PC-9 (cell line): ENCODE measurements around the gene CPXM2. TPM values are rescaled to one million over a fixed set of nuclear protein-coding genes. Genes with fewer than 3 reads are reported as not detected.

Experiments
- BruUV-seq: library from RNA; stranded (reverse); fragments of 400-500 nt; replicated peaks from 2 replicates; lab custom pipeline; 2021; lab: Mats Ljungman, UMichigan
- CTCF ChIA-PET: fragments of 300-600 bp; sonication (Branson Sonifier 250); formaldehyde crosslinking; loops from one replicate; lab custom pipeline; 2022; ENCODE audit warnings: antibody characterized with exemption; lab: Charles Lee
- POLR2A ChIA-PET: fragments of 300-600 bp; sonication (Branson Sonifier 250); formaldehyde crosslinking; loops from one replicate; lab custom pipeline; 2022; ENCODE audit warnings: antibody characterized with exemption; ENCODE audit not compliant: unreplicated experiment; lab: Charles Lee
- DNase-seq, 2 experiments: peaks; one replicate each; pipeline versions ENCODE4 v3.0.0 to v3.0.0-alpha.2; 2015 to 2022; ENCODE audit warnings: mixed read lengths in 1 of 2
- H2AFZ ChIP-seq: fragments of 200-600 bp; sonication (generic); 2 replicates; pipeline ENCODE4 v1.8.1; 2017; ENCODE audit warnings: antibody characterized with exemption
- H3F3A ChIP-seq: fragments of 200-600 bp; sonication (generic); 2 replicates; pipeline ENCODE4 v1.8.1; 2017; ENCODE audit warnings: antibody characterized with exemption, mild to moderate bottlenecking, low read depth; ENCODE audit not compliant: insufficient read depth
- H3K27ac ChIP-seq: fragments of 200-600 bp; sonication (generic); 2 replicates; pipeline ENCODE4 v1.6.1; 2016; ENCODE audit warnings: mixed run types
- H3K27me3 ChIP-seq: fragments of 200-600 bp; sonication (generic); 2 replicates; pipeline ENCODE4 v1.6.1; 2016; ENCODE audit warnings: low read depth, mixed run types; ENCODE audit not compliant: insufficient read depth
- H3K36me3 ChIP-seq: fragments of 200-600 bp; sonication (generic); 2 replicates; pipeline ENCODE4 v1.6.1; 2016; ENCODE audit warnings: low read depth, mixed run types
- H3K4me1 ChIP-seq: fragments of 200-600 bp; sonication (generic); replicated peaks from 2 replicates; pipeline ENCODE4 v1.6.1; 2016; ENCODE audit warnings: mixed run types; ENCODE audit not compliant: insufficient read depth
- H3K4me2 ChIP-seq: fragments of 200-600 bp; sonication (generic); 2 replicates; pipeline ENCODE4 v1.6.1; 2017; ENCODE audit warnings: mixed run types
- H3K4me3 ChIP-seq: fragments of 200-600 bp; sonication (generic); 2 replicates; pipeline ENCODE4 v1.6.1; 2016; ENCODE audit warnings: mixed run types
- H3K79me2 ChIP-seq: fragments of 200-600 bp; sonication (generic); 2 replicates; pipeline ENCODE4 v1.6.1; 2017; ENCODE audit warnings: low read depth, mixed run types
- H3K9me2 ChIP-seq: fragments of 200-600 bp; sonication (generic); 2 replicates; pipeline ENCODE4 v1.8.1; 2017; ENCODE audit warnings: mild to moderate bottlenecking; ENCODE audit not compliant: insufficient read depth
- H3K9me3 ChIP-seq: fragments of 200-600 bp; sonication (generic); 2 replicates; pipeline ENCODE4 v1.8.1; 2016; ENCODE audit warnings: low read depth; ENCODE audit not compliant: insufficient read depth
- H4K20me1 ChIP-seq: fragments of 200-600 bp; sonication (generic); 2 replicates; pipeline ENCODE4 v1.8.1; 2017; ENCODE audit not compliant: insufficient read depth
- EZH2 ChIP-seq: fragments of 200-600 bp; sonication (generic); IDR thresholded peaks from 2 replicates; pipeline ENCODE4 v1.8.0; 2017; ENCODE audit warnings: antibody characterized with exemption, low read depth
- intact Hi-C: fragments of 100-400 bp; cut with micrococcal nuclease; formaldehyde crosslinking; loops from one replicate; pipeline ENCODE4 v1.10.0; 2022; ENCODE audit not compliant: unreplicated experiment
- total RNA-seq: library from RNA; stranded (reverse); gene quantifications from 2 replicates; pipeline ENCODE4 v1.2.3, GENCODE V29; 2021
- TF ChIP-seq, protein P1 (sequence below): fragments of 200-600 bp; sonication (generic); conservative IDR thresholded peaks from 2 replicates; pipeline ENCODE4 v1.6.1; 2017; ENCODE audit warnings: mixed run types, antibody characterized with exemption, mild to moderate bottlenecking, moderate library complexity

Gene CPXM2
- total RNA-seq, 1 experiment from 2014 or later: not detected

DNA sequence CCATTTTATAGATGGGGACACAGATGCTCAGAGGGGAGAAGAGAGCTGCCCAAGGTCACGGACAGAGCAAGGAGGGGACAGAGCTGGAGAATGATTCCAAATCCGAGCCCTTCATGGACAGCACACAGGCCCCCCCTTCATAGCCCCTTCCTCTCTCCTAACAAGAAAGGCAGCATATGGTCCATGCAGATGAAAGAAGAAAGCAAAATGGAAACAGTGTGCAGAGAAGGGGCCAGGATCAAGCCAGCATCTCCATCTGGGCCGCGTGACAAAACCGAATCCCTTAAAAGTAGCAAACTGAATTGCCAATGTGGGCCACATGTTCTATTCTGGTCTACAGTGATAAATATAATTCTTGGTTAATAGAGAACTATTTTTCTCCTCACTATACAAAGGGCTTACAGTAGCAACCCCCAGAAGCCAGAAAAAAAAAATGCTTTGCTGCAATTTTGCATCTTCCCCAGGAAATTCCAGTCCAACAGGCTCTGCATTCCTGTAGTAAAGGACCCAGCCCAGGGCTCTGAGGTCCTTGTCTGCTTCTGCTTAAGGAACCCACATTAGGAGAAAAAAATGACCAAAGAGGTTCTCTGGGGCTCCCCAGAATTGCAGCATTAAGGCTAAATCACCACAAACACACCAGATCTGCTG, 7.8 kb downstream of the CPXM2 start:
- Histone ChIP-seq H4K20me1 (no peaks in the 10 kb centered on the region), H3K27me3 (peaks cover 28% of the 10 kb centered on the region), H2AFZ (no peak overlapping the region), H3K9me3 (no peaks in the 10 kb centered on the region), H3K36me3 (no peaks in the 10 kb centered on the region), H3F3A (no peaks in the 10 kb centered on the region), H3K9me2 (no peaks in the 10 kb centered on the region), H3K4me2 (no peak overlapping the region), H3K4me3 (no peak overlapping the region), H3K4me1 (no peaks in the 10 kb centered on the region), H3K27ac (no peak overlapping the region), H3K79me2 (no peaks in the 10 kb centered on the region)
- no peak for DNase-seq
- intact Hi-C loops: no loop called here
- no peak for TF ChIP-seq EZH2
- TF ChIP-seq, protein P1, sequence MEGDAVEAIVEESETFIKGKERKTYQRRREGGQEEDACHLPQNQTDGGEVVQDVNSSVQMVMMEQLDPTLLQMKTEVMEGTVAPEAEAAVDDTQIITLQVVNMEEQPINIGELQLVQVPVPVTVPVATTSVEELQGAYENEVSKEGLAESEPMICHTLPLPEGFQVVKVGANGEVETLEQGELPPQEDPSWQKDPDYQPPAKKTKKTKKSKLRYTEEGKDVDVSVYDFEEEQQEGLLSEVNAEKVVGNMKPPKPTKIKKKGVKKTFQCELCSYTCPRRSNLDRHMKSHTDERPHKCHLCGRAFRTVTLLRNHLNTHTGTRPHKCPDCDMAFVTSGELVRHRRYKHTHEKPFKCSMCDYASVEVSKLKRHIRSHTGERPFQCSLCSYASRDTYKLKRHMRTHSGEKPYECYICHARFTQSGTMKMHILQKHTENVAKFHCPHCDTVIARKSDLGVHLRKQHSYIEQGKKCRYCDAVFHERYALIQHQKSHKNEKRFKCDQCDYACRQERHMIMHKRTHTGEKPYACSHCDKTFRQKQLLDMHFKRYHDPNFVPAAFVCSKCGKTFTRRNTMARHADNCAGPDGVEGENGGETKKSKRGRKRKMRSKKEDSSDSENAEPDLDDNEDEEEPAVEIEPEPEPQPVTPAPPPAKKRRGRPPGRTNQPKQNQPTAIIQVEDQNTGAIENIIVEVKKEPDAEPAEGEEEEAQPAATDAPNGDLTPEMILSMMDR: no peak
- CTCF ChIA-PET: no interaction called here
- POLR2A ChIA-PET: no interaction called here
- BruUV-seq: no TSS peak

DNA sequence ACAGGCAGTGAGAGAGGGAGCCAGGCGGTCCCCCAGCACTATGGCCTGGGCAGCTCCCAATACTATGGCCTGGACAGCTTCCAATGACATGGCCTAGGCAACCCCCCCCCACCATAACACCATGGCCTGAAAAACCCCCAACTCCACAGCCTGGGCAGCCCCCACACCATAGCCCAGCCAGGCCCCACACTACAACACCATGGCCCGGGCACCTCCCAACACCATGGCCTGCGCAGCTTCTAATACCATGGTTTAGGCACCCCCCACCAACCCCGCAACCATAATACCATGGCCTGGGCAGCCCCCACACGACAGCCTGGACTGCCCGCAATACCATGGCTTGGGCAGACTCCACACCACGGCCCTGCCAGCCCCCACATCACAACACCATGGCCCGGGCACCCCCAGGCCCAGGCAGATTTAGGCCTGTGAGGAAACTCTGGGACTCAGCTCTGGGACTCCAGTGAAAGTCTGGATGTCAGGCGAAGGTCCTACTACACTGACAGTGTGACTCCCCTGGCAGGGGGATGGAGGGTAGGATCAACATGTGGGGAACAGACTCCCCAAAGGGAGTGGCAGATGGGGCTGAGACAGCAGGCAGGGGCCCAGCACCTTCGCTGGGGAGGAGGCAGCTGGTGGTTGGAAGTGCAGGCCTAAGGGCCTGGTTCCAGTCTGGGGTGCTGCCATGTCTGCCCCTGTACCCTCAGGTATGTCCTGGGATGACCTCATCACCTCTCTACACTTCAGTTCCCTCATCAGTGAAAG, 8.7 kb downstream of the CPXM2 start:
- no peaks in the 10 kb centered on the region for H4K20me1 ChIP-seq
- H3K27me3 ChIP-seq: peaks cover 24% of the 10 kb centered on the region
- no peak for DNase-seq
- intact Hi-C loops: no loop called here
- H3K4me2 ChIP-seq: no peak overlapping the region
- H3K9me2 ChIP-seq: no peaks in the 10 kb centered on the region
- H3K79me2 ChIP-seq: no peaks in the 10 kb centered on the region
- no peaks in the 10 kb centered on the region for H3K4me1 ChIP-seq
- H3K4me3 ChIP-seq: no peak overlapping the region
- H3K36me3 ChIP-seq: no peaks in the 10 kb centered on the region
- ChIA-PET CTCF (no interaction called here), POLR2A (no interaction called here)
- H3K9me3 ChIP-seq: no peaks in the 10 kb centered on the region
- H2AFZ ChIP-seq: no peak overlapping the region
- no peaks in the 10 kb centered on the region for H3F3A ChIP-seq
- BruUV-seq: no TSS peak
- H3K27ac ChIP-seq: no peak overlapping the region
- TF ChIP-seq, protein P1: no peak
- no peak for TF ChIP-seq EZH2

DNA sequence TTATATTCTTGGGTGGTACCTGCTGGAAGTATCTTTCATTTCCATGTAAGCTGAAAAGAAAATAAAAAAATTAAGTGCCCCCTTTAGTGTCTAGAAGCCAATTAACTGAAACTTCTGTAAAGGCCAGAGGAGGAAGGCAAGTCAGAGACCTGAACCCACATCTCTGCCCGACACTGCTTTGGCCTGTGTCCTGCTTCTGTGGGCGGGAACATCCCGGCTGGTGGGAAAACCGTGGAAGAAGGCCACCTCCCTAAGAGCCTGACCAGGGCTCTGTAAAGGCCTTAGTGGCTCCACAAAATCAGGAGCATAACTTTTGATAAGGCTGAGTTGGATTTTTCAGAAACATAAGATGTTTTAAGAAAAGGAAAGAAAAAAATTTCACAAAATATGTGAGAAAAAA, 9.4 kb downstream of the CPXM2 start:
- Histone ChIP-seq H3K9me2 (no peaks in the 10 kb centered on the region), H3F3A (no peaks in the 10 kb centered on the region), H3K27ac (no peak overlapping the region), H3K9me3 (no peaks in the 10 kb centered on the region; the same call in 1 of the 2 replicates), H4K20me1 (no peaks in the 10 kb centered on the region), H3K4me2 (no peak overlapping the region), H3K4me3 (no peak overlapping the region), H3K4me1 (no peaks in the 10 kb centered on the region), H3K27me3 (peaks cover 19% of the 10 kb centered on the region), H2AFZ (no peak overlapping the region), H3K79me2 (no peaks in the 10 kb centered on the region), H3K36me3 (no peaks in the 10 kb centered on the region)
- no TSS peak for BruUV-seq
- no peak for DNase-seq
- no peak for TF ChIP-seq EZH2
- TF ChIP-seq, protein P1: no peak
- CTCF ChIA-PET: no interaction called here
- intact Hi-C loops: no loop called here
- POLR2A ChIA-PET: no interaction called here
